Measurements from ENCODE around the gene MYZAP. TPM values are rescaled to one million over a fixed set of nuclear protein-coding genes. Genes with fewer than 3 reads are reported as not detected.

Gene MYZAP
- total and polyA plus RNA-seq, 2 of the 8 experiments (the other 6 are each of a cell fraction or from before 2014, with no cell fraction given), result 0.41 to 0.65 TPM

GRCh38 chr15:57562196-57562769 is 29.4 kb upstream of the MYZAP start:
- Histone ChIP-seq H2BK15ac (ENCODE audit: low read length) (0 out of 2 replicates have a peak overlapping the region, but pooled peaks have one; percentile 33), H2BK120ac (replicated peaks; ENCODE audit: low read depth, low read length) (no peak overlapping the region), H4K20me1 (replicated peaks in 1 of 2; ENCODE audit: control insufficient read depth in 1 of 2, insufficient read depth in 2 of 2, low read length in 2 of 2) (no peaks in the 10 kb centered on the region), H3K23me2 (ENCODE audit: low read depth, low read length) (no peaks in the 10 kb centered on the region; the same call in 1 of the 2 replicates), H3K4ac (replicated peaks; ENCODE audit: insufficient read length, low read depth, low read length) (no peak overlapping the region), H4K8ac (ENCODE audit: extremely low read depth, insufficient read depth, low read length) (no peak overlapping the region), H3K9ac (replicated peaks in 1 of 4; ENCODE audit: extremely low read depth in 1 of 4, low read depth in 3 of 4, low read length in 3 of 4) (no peak overlapping the region), H3K4me1 (replicated peaks in 1 of 4; ENCODE audit: control insufficient read depth in 3 of 4, insufficient read depth in 4 of 4, low read length in 3 of 4) (peaks cover 1 to 4% (median 2%) of the 10 kb centered on the region in 4 experiments; a peak in 3 of 7 replicates), H3K4me2 (ENCODE audit: insufficient read depth in 1 of 2, low read depth in 2 of 2, low read length in 2 of 2) (no peak overlapping the region), H3K23ac (ENCODE audit: insufficient read length) (no peak overlapping the region), H3K14ac (ENCODE audit: insufficient read length) (no peak overlapping the region), H2BK20ac (ENCODE audit: low read length) (no peak overlapping the region), H3K79me2 (ENCODE audit: control insufficient read depth in 1 of 2, insufficient read depth in 2 of 2, low read length in 2 of 2) (no peaks in the 10 kb centered on the region), H3K56ac (replicated peaks; ENCODE audit: insufficient read length, low read depth, low read length) (no peak overlapping the region), H3K9me3 (ENCODE audit: insufficient read depth in 2 of 2, low read depth in 1 of 2, low read length in 1 of 2) (no peaks in the 10 kb centered on the region), H2AFZ (ENCODE audit: low read length) (no peak overlapping the region), H4K91ac (replicated peaks; ENCODE audit: insufficient read length, low read length) (no peak overlapping the region), H3K79me1 (ENCODE audit: low read depth, low read length) (no peaks in the 10 kb centered on the region), H4K5ac (ENCODE audit: insufficient read length, low read depth, low read length) (no peak overlapping the region), H3K27me3 (replicated peaks in 1 of 4; ENCODE audit: control insufficient read depth in 3 of 4, extremely low read depth in 1 of 4, insufficient read depth in 3 of 4, low read length in 3 of 4) (no peaks in the 10 kb centered on the region), H3K36me3 (ENCODE audit: control insufficient read depth in 2 of 4, insufficient read depth in 4 of 4, low read length in 3 of 4) (no peaks in the 10 kb centered on the region), H3K4me3 (ENCODE audit: extremely low read depth in 1 of 4, insufficient read depth in 2 of 4, low read depth in 3 of 4, low read length in 4 of 4) (no peak overlapping the region), H2BK12ac (ENCODE audit: low read depth, low read length) (no peak overlapping the region), H2BK5ac (ENCODE audit: low read depth, low read length) (no peak overlapping the region), H3K27ac (ENCODE audit: low read depth, low read length) (no peak overlapping the region), H3K18ac (ENCODE audit: extremely low read depth, low read length) (no peak overlapping the region), H2AK5ac (ENCODE audit: low read depth, low read length) (no peak overlapping the region)
- WGBS, 2 experiments (ENCODE audit: extremely low coverage in 1 of 2, insufficient coverage in 1 of 2, insufficient read length in 1 of 2, insufficient replicate concordance in 2 of 2, low coverage in 1 of 2, low lambda C conversion rate in 2 of 2, missing lambda C conversion rate in 1 of 2), result 75% methylated on average over 11 of the region's 11 CpGs; no CpG with 5 or more reads in 1 of the 2 experiments
- no peak for TF ChIP-seq RFX5 (IDR thresholded peaks at IDR 0.05; ENCODE audit: borderline replicate concordance, low read depth, low read length)
- no peak for TF ChIP-seq GABPA (IDR thresholded peaks at IDR 0.05; ENCODE audit: borderline replicate concordance, insufficient read depth, low read length)
- no peak for TF ChIP-seq TAF7 (optimal IDR thresholded peaks at IDR 0.05; ENCODE audit: borderline replicate concordance, low read depth, low read length)
- no peak for TF ChIP-seq RXRA (IDR thresholded peaks at IDR 0.05; ENCODE audit: insufficient read depth, low read depth, low read length)
- ChIA-PET POLR2A (ENCODE audit: partially characterized antibody) (no interaction called here), CTCF (ENCODE audit: partially characterized antibody) (interaction anchor here (0.8 to 3.2 kb wide), 8 partner anchors 9 to 189 kb away, joined by 3 to 34 read pairs (median 3); no protein-coding TSS in a partner anchor)
- FAIRE-seq (no peak), DNase-seq (ENCODE audit: low read depth in 1 of 2, low spot score in 2 of 2) (no peak)

All from H1 (cell line).